Kidney (tissue), 14 donors: ENCODE measurements around the gene ZKSCAN4. TPM values are rescaled to one million over a fixed set of nuclear protein-coding genes. Genes with fewer than 3 reads are reported as not detected.

Experiments used
- DNase-seq, 5 donors: peaks; one replicate each; pipeline ENCODE4 v3.0.0-alpha.2; 2013 to 2020
- FAIRE-seq: peaks from 2 replicates; lab custom pipeline; 2012; peaks lifted over from hg19 to GRCh38; lab: Jason Lieb, UNC
- H3K27ac ChIP-seq, 2 donors: one replicate each; pipeline ENCODE4 v1.7.0; 2013; ENCODE audit warnings: low read depth in 2 of 2, low read length in 2 of 2, inconsistent platforms in 1 of 2
- H3K27me3 ChIP-seq: one replicate; pipeline ENCODE4 v1.7.1; 2013; ENCODE audit warnings: low read length, inconsistent platforms; ENCODE audit not compliant: control insufficient read depth, insufficient read depth
- H3K36me3 ChIP-seq, 3 donors: one replicate each; pipeline versions ENCODE4 v1.7.0 to v1.7.1; 2013; ENCODE audit warnings: low read length in 3 of 3, control low read depth in 1 of 3, inconsistent platforms in 1 of 3; ENCODE audit not compliant: insufficient read depth in 3 of 3, control insufficient read depth in 2 of 3
- H3K4me1 ChIP-seq, 3 donors: one replicate each; pipeline versions ENCODE4 v1.7.0 to v1.7.1; 2013; ENCODE audit warnings: low read length in 3 of 3, inconsistent platforms in 1 of 3, low read depth in 1 of 3; ENCODE audit not compliant: control insufficient read depth in 2 of 3, insufficient read depth in 2 of 3
- H3K4me3 ChIP-seq, 3 donors: one replicate each; pipeline versions ENCODE4 v1.7.0 to v1.8.1; 2013; ENCODE audit warnings: low read length in 3 of 3, control low read depth in 1 of 3, inconsistent platforms in 1 of 3
- H3K9ac ChIP-seq, 3 donors: one replicate each; pipeline versions ENCODE4 v1.7.0 to v1.7.1; 2013; ENCODE audit warnings: low read length in 3 of 3, control low read depth in 1 of 3, inconsistent platforms in 1 of 3
- H3K9me3 ChIP-seq, 3 donors: one replicate each; pipeline versions ENCODE4 v1.7.0 to v1.7.1; 2013; ENCODE audit warnings: low read length in 3 of 3, control low read depth in 1 of 3, inconsistent platforms in 1 of 3; ENCODE audit not compliant: control insufficient read depth in 2 of 3, insufficient read depth in 1 of 3
- CTCF ChIP-seq: IDR thresholded peaks from 3 replicates; pipeline ENCODE4 v1.5.1; 2012; ENCODE audit warnings: mild to moderate bottlenecking, moderate library complexity, borderline replicate concordance; ENCODE audit not compliant: insufficient read depth; ENCODE audit errors: extremely low read depth
- intact Hi-C: fragments of 100-400 bp; cut with DNase I; formaldehyde crosslinking; loops from one replicate; pipeline ENCODE4 v1.11.1; 2022
- polyA plus RNA-seq: library from polyadenylated mRNA; stranded (reverse); fragments of 350-450 nt; fragmentation: Illumina TruSeq; extraction: RNeasy Lipid Tissue Mini Kit (QIAGEN cat#74804); gene quantifications from one replicate; pipeline ENCODE4 v1.2.3, GENCODE V29; 2014; ENCODE audit warnings: low read depth, low replicate concordance; ENCODE audit not compliant: insufficient read depth
- total RNA-seq: library from RNA; stranded (reverse); fragmentation: NEBNext Ultra II Directional; extraction: Animal tissue kit (Norgen Biotek cat#: 25700); gene quantifications from one replicate; pipeline ENCODE4 v1.2.1, GENCODE V29; 2021
- donor health status: control.
- donor health status: control.
- donor health status: control.
- donor health status: control.
- donor health status: control.
- donor health status: DM: yes; HTN: yes; CAD: no.
- donor health status: Normal renal cell carcinoma (clear cell type).

Gene ZKSCAN4
- total and polyA plus RNA-seq, 2 donors from 2014 or later: 3.9 to 7.4 TPM

GRCh38 chr6:28266563-28266961 is 14.5 kb upstream of the ZKSCAN4 start:
- no peaks in the 10 kb centered on the region for H3K36me3 ChIP-seq
- peaks cover 0 to 4% (median 3%) of the 10 kb centered on the region in 3 donors for H3K4me1 ChIP-seq
- H3K9me3 ChIP-seq: no peaks in the 10 kb centered on the region
- DNase-seq: no peak
- TF ChIP-seq CTCF: no peak
- peak overlapping the region; percentile 75 to 92 for H3K27ac ChIP-seq
- intact Hi-C loops: no loop called here
- peak overlapping the region; percentile 77 to 98 (median 82) for H3K4me3 ChIP-seq
- H3K9ac ChIP-seq: peak overlapping the region; percentile 62 to 85 (median 75)
- no peaks in the 10 kb centered on the region for H3K27me3 ChIP-seq
- no peak for FAIRE-seq

- Histone ChIP-seq H3K27ac (no peak overlapping the region), H3K9me3 (no peaks in the 10 kb centered on the region), H3K9ac (no peak overlapping the region), H3K36me3 (no peaks in the 10 kb centered on the region), H3K4me3 (no peak overlapping the region), H3K4me1 (peaks cover 0 to 4% (median 3%) of the 10 kb centered on the region in 3 donors), H3K27me3 (no peaks in the 10 kb centered on the region)
- no peak for TF ChIP-seq CTCF
- intact Hi-C loops: no loop called here
- DNase-seq (no peak), FAIRE-seq (no peak)
These were observed 12.8 kb upstream of the ZKSCAN4 start for GRCh38 chr6:28264834-28265401.

- Histone ChIP-seq H3K27ac (no peak overlapping the region), H3K4me3 (no peak overlapping the region), H3K27me3 (no peaks in the 10 kb centered on the region), H3K9ac (no peak overlapping the region), H3K36me3 (no peaks in the 10 kb centered on the region), H3K9me3 (peaks cover 0 to 6% (median 0%) of the 10 kb centered on the region in 3 donors), H3K4me1 (peaks cover 0 to 5% (median 4%) of the 10 kb centered on the region in 3 donors)
- TF ChIP-seq CTCF: no peak
- intact Hi-C loops: no loop called here
- no peak for FAIRE-seq
- DNase-seq: no peak
These were observed 11.9 kb upstream of the ZKSCAN4 start for GRCh38 chr6:28263922-28264321.
